Measurements from ENCODE around the gene TIMM29. TPM values are rescaled to one million over a fixed set of nuclear protein-coding genes. Genes with fewer than 3 reads are reported as not detected.

TIMM29 gene
- total RNA-seq, 1 donor from 2014 or later = 32.7 TPM

Other genes with a start within 250 kb of the TIMM29 start
- gene QTRT1, start 227.4 kb upstream of the TIMM29 start, total RNA-seq = 17.7 and 20.0 TPM in 2 replicates
- gene DNM2, start 210.7 kb upstream of the TIMM29 start, total RNA-seq = 68.0 and 74.6 TPM in 2 replicates
- gene TMED1, start 92.6 kb upstream of the TIMM29 start, total RNA-seq = 32.3 and 44.0 TPM in 2 replicates
- 0.20 TPM in 1 of 2 replicates, not detected in the other for gene C19orf38, start 80.4 kb upstream of the TIMM29 start, total RNA-seq
- 16.7 and 17.4 TPM in 2 replicates for gene CARM1, start 57.3 kb upstream of the TIMM29 start, total RNA-seq
- 54.9 and 81.3 TPM in 2 replicates for gene YIPF2, start 172 bp upstream of the TIMM29 start, total RNA-seq
- 43.2 and 46.8 TPM in 2 replicates for gene SMARCA4, start 32.2 kb downstream of the TIMM29 start, total RNA-seq
- gene LDLR, start 160.7 kb downstream of the TIMM29 start, total RNA-seq = 47.9 and 81.5 TPM in 2 replicates
- 14.3 and 35.7 TPM in 2 replicates for gene SPC24, start 227.0 kb downstream of the TIMM29 start, total RNA-seq